Endothelial cell (in vitro differentiated cells): ENCODE results near the gene GGA3. TPM values are rescaled to one million over a fixed set of nuclear protein-coding genes. Genes with fewer than 3 reads are reported as not detected.
"Not testable (repeated sequence)": the region's sequence is repeated elsewhere in the genome, so short reads cannot be mapped to it uniquely, and the experiment has no call there.

Source experiments
- DNase-seq: peaks from one replicate; pipeline ENCODE4 v3.0.0; 2021; ENCODE audit warnings: low spot score
- H3K27ac Mint-ChIP-seq: one replicate; pipeline ENCODE4 v1.8.0; 2021; ENCODE audit warnings: mixed read lengths, inconsistent platforms; ENCODE audit not compliant: unreplicated experiment
- H3K27me3 Mint-ChIP-seq: one replicate; pipeline ENCODE4 v1.8.0; 2021; ENCODE audit warnings: mild to moderate bottlenecking, moderate library complexity, mixed read lengths, inconsistent platforms; ENCODE audit not compliant: unreplicated experiment
- H3K36me3 Mint-ChIP-seq: one replicate; pipeline ENCODE4 v1.8.0; 2021; ENCODE audit warnings: mild to moderate bottlenecking, low read depth, mixed read lengths, inconsistent platforms; ENCODE audit not compliant: unreplicated experiment
- H3K4me1 Mint-ChIP-seq: one replicate; pipeline ENCODE4 v1.8.0; 2021; ENCODE audit warnings: mild to moderate bottlenecking, mixed read lengths, inconsistent platforms; ENCODE audit not compliant: unreplicated experiment
- H3K4me3 Mint-ChIP-seq: one replicate; pipeline ENCODE4 v1.8.0; 2021; ENCODE audit warnings: mild to moderate bottlenecking, mixed read lengths, inconsistent platforms; ENCODE audit not compliant: unreplicated experiment
- H3K9me3 Mint-ChIP-seq: one replicate; pipeline ENCODE4 v1.8.0; 2021; ENCODE audit warnings: mixed read lengths, inconsistent platforms; ENCODE audit not compliant: unreplicated experiment
- CTCF ChIP-seq: fragments of 200-600 bp; sonication (generic); IDR thresholded peaks from one replicate; pipeline ENCODE4 v1.5.0; 2021; ENCODE audit warnings: antibody characterized with exemption; ENCODE audit not compliant: unreplicated experiment
- total RNA-seq: library from RNA; stranded (reverse); fragmentation: NEBNext Ultra II Directional; extraction: Animal tissue kit (Norgen Biotek cat#: 25700); gene quantifications from one replicate; pipeline ENCODE4 v1.2.1, GENCODE V29; 2021; ENCODE audit not compliant: unreplicated experiment

GGA3 gene
- total RNA-seq, 1 donor from 2014 or later = 60.8 TPM

DNA sequence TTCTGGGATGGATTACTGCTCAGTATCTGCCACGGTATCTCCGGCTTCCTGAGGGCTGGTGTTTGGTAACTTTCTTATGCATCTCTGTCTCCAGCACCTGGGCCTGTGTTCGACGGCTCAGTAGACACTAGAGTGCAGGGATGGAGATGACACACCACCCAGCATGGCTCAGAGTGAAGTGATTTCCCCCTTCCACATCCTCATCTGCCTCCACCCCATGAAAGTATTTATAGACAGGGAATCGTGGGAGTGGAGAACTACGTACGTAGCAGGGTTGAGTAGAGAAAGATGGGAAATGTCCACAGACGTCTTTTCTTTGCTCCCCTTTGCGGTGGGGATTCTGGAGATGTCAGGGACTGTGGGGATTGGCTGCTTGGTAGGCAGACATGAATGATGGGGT, 39.6 kb upstream of the GGA3 start:
- Mint-ChIP-seq H3K27me3 (peaks cover 1% of the 10 kb centered on the region), H3K9me3 (no peaks in the 10 kb centered on the region), H3K4me3 (no peak overlapping the region), H3K36me3 (no peaks in the 10 kb centered on the region), H3K4me1 (no peaks in the 10 kb centered on the region), H3K27ac (no peak overlapping the region)
- DNase-seq = no peak
- TF ChIP-seq CTCF = no peak

- H3K9me3 Mint-ChIP-seq = no peaks in the 10 kb centered on the region
- TF ChIP-seq CTCF = no peak
- H3K27ac Mint-ChIP-seq = no peak overlapping the region
- no peak for DNase-seq
- H3K36me3 Mint-ChIP-seq = no peaks in the 10 kb centered on the region
- no peak overlapping the region for H3K4me3 Mint-ChIP-seq
- peaks cover 1% of the 10 kb centered on the region for H3K27me3 Mint-ChIP-seq
- H3K4me1 Mint-ChIP-seq = no peaks in the 10 kb centered on the region
Measured at GRCh38 chr17:75300280-75300679, 38.9 kb upstream of the GGA3 start.

DNA sequence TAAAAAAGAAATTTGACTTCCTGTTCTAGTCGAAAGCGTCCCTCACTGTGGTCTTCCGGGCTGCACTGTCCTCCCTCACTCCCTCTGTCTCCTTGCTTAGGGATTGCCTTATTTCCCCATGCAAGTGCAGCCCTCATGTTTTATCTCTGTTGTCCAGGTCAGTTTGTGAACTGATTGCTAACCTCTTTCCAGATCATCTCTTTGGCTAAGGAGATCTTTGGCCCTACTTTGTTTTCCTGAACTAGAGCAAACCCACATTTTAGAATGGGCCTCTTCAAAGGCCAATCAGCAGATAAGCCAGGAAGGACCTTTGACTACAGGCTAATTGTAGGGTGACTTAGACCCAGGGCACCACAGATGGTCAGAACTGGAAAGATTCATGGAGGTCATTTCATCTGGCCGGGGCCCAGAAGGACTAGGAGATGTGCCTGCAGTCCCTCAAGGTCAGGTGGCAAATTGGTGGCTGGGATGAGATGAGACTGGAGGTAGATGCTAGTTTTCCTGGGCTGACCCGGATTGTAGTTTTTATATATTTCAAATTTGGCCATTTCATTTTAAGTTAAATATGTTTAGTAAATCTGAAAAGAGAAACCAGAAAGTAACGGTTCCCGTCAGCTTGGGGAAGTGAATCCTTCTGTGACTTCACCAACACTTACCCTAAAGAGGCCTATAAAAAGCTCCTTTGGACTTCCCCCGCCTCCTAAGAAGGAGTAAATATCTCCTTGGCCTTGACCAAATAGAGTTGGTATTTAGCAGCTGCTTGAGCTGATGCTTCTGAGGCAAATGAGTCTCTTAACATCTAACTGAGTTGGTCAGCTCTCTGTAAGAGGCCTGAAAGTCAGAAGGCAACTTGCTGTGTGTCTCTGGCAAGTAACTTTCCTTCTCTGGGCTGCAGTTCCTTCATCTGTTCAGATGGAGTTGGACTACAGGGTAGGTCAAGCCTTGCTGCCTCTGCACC, 34.1 kb upstream of the GGA3 start:
- H3K27ac Mint-ChIP-seq = no peak overlapping the region
- H3K36me3 Mint-ChIP-seq = no peaks in the 10 kb centered on the region
- H3K9me3 Mint-ChIP-seq = no peaks in the 10 kb centered on the region
- H3K4me1 Mint-ChIP-seq = no peaks in the 10 kb centered on the region
- no peaks in the 10 kb centered on the region for H3K27me3 Mint-ChIP-seq
- DNase-seq = no peak
- no peak overlapping the region for H3K4me3 Mint-ChIP-seq
- no peak for TF ChIP-seq CTCF

DNA sequence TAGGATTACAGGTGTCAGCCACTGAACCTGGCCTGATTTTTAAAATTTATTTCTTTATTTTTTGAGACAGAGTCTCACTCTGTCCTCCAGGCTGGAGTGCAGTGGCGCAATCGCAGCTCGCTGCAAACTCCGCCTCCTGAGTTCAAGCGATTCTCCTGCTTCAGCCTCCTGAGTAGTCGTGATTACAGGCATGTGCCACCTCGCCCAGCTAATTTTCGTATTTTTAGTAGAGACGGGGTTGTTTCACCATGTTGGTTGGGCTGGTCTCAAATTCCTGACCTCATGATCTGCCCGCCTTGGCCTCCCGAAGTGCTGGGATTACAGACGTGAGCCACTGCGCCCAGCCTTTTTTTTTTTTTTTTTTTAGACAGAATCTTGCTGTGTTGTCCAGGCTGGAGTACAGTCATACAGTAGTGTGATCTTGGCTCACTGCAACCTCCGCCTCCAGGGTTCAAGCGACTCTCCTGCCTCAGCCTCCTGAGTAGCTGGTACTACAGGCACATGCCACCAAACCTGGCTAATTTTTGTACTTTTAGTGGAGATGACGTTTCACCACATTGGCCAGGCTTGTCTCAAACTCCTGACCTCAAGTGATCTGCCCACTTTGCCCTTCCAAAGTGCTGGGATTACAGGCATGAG, 31.5 kb upstream of the GGA3 start:
- H3K36me3 Mint-ChIP-seq, H3K27ac Mint-ChIP-seq, H3K4me1 Mint-ChIP-seq: not testable (repeated sequence)

GRCh38 chr17:75289832-75290337, 28.5 kb upstream of the GGA3 start:
- no peaks in the 10 kb centered on the region for H3K36me3 Mint-ChIP-seq
- no peak for DNase-seq
- H3K4me3 Mint-ChIP-seq = peak overlapping the region; percentile 96
- no peak for TF ChIP-seq CTCF
- peaks cover 9% of the 10 kb centered on the region for H3K4me1 Mint-ChIP-seq
- H3K9me3 Mint-ChIP-seq = no peaks in the 10 kb centered on the region
- peak overlapping the region; percentile 94 for H3K27ac Mint-ChIP-seq
- H3K27me3 Mint-ChIP-seq = peaks cover 9% of the 10 kb centered on the region

More for the DNA sequence above, 31.5 kb upstream of the GGA3 start:
- not testable (repeated sequence) for H3K4me3 Mint-ChIP-seq, DNase-seq, H3K9me3 Mint-ChIP-seq, H3K27me3 Mint-ChIP-seq
